ENCODE results near the gene ERAL1.
"Not testable (repeated sequence)": the region's sequence is repeated elsewhere in the genome, so short reads cannot be mapped to it uniquely, and the experiment has no call there.

Gene ERAL1

GRCh38 chr17:28854457-28855335, at the start of gene ERAL1:
Gene ERAL1 (plus strand): TSS chr17:28855016. CDS start chr17:28855035, 19 bp downstream.
- peak; percentile 98 for DNase-seq (ENCODE audit: low spot score)

- DNase-seq (ENCODE audit: low spot score) = no peak
Observed at GRCh38 chr17:28807925-28808634, 46.7 kb upstream of the ERAL1 start.

DNA sequence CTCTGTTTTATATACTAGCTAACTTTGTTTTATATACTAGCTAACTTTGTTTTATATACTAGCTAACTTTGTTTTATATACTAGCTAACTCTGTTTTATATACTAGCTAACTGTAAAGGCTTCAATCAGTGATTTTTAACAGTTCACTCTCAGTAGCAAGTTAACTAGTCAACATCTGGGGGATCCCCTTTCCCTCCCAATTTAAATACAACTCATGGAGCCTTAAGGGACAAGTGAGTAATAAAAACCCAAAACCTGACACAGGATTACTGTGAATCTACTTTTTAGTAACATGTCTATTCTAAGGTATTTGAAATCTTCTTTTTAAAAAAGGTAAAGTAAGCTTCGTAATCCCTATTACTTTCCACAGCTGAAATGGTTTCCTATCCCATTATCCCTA, 44.4 kb upstream of the ERAL1 start:
- no peak for DNase-seq (ENCODE audit: low spot score)

- DNase-seq (ENCODE audit: low spot score) = peak; percentile 44
Observed at GRCh38 chr17:28811651-28812090, 43.1 kb upstream of the ERAL1 start.

- DNase-seq (ENCODE audit: low spot score) = peak; percentile 100
Observed at GRCh38 chr17:28812091-28812747, 42.6 kb upstream of the ERAL1 start.

- DNase-seq (ENCODE audit: low spot score) = no peak
Observed at GRCh38 chr17:28812748-28813377, 42.0 kb upstream of the ERAL1 start.

DNA sequence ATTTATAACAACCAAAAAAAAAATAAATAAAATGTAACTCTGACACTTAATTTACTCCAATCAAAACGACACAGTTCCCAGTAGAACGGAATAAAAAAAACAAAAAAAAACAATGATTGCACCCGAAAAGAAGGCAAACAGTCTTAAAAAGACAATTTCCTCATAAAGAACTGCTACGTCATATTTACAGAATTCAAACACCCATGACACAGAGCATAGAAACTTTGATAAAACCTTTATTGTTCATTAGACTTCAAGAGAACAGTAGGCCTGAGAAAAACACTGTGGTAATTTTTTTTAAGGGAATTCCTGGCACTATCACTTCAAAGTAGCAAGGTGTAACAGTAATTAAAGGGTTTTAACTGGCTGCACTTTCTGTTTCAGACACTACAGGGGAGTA, 38.3 kb upstream of the ERAL1 start:
- no peak for DNase-seq (ENCODE audit: low spot score)

DNA sequence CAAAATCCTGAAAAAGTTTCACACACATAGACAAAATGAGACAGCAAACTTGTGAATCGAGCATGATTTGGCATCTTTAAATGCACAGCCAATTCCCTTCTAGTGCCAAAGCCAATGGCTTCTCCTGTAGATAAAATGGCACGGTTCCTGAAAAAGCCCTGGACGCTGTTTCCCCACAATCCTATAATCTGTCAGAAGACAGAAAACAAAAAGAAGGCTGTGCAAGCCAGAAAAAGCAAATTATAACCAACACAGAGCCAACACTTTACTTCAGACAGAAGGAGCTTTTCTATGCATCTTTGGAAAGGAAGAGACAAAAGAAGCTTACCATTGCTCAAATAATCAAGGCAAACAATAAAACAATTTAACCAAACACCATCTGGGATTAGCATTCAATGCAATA, 36.0 kb upstream of the ERAL1 start:
- no peak for DNase-seq (ENCODE audit: low spot score)

GRCh38 chr17:28819582-28819981, 35.2 kb upstream of the ERAL1 start:
- DNase-seq (ENCODE audit: low spot score) = no peak

DNA sequence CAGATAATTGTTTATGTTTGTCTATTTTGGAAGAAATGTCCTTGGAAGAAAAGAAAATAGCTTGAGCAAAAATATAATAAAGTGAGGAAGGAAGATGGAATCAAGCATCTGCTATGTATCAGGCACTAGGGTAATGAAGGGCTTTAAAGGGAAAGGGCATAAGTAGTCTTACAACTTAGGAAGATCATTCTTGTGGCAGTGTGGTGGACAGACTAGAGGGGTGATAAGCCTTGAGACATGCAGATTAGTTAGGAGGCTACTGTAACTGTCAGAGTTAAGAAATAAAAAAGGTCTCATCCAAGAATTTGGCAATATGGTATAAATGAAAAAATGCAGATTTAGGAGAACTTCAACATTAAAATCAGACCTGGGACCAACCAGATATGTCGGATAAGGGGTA, 27.1 kb upstream of the ERAL1 start:
- no peak for DNase-seq (ENCODE audit: low spot score)

- no peak for DNase-seq (ENCODE audit: low spot score)
Observed at GRCh38 chr17:28828294-28829040, 26.3 kb upstream of the ERAL1 start.

DNA sequence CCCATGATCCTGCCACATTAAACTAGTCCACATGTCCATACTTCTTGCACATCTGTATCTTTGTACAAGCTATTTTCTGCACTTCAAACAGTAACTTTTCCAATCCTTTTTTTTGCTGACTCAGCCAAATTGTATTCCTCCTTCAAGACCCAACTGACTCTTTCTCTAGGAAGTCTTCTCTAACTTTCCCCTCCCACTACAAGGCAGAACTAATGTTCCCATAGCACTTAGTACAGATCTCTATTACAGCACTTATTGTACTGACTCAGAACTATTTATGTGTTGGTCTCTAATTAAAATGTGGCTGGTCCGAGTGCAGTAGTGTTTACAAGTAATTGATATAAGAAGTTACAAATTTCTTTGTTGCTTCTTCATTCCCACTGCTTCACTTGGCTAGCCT, 20.4 kb upstream of the ERAL1 start:
- DNase-seq (ENCODE audit: low spot score) = no peak

GRCh38 chr17:28836541-28836940, 18.3 kb upstream of the ERAL1 start:
- not testable (repeated sequence) for DNase-seq (ENCODE audit: low spot score)

DNA sequence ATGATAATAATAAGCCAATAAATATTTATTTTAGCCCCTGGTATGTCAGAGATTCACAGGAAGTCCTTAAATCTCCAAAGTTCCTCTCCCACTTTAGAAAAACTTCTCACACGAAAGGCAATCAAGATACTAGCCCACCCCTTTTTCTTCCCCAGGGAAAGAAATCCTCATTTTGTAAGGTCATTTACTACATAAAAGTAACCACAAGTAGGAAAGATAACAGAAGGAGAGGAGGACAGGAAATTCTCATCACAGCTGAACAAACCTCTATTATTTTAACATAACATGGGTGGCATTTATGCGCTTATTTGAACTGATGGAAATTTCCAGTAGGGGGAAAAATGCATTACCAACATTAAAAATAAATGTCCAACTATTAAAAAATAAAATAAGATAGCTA, 15.6 kb upstream of the ERAL1 start:
- no peak for DNase-seq (ENCODE audit: low spot score)

- DNase-seq (ENCODE audit: low spot score) = no peak
Observed at GRCh38 chr17:28841901-28842281, 12.9 kb upstream of the ERAL1 start.

DNA sequence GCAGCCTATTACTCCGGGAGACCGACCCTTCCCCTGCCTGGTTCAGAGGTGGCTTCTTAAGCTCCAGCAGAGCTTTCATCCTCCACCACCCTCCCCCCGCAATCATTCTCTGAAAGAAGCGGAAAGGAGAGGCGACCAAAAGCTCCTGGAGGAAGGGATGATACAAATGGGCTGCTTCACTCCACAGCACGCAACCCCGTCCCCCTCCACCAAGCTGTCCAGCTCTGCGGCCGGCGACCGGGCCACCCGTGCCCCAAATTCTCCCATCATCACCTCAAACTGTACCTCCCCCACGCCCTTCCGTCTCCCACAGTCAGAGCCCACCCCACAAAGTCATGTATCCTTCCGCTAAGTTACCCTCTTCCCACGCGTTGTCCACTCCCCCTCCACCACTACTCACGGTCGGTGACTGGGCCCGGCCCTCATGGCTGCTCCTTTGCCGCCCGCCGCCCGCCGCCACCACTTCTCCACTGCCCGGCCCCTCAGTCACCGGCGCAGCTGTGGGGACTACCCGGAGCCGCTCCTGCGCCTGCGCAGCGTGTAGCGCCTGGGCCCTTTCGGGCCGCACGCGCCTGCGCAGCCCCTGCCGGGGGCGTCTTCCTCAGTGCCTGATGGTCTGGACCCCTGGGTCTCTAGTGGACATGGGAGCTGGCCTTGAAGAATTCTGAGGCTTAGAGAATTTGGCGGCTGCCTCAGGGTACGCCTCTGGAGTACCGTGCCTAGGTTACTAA, 12.4 kb upstream of the ERAL1 start, which contains the start of gene FAM222B:
TSS of gene FAM222B (minus strand) at position 509 of the 731 bp plus-strand sequence. CDS start 76,123 bp downstream, outside the sequence.
- peak; percentile 100 for DNase-seq (ENCODE audit: low spot score)

- no peak for DNase-seq (ENCODE audit: low spot score)
Observed at GRCh38 chr17:28843816-28844148, 11.0 kb upstream of the ERAL1 start.

GRCh38 chr17:28846231-28846630, 8.6 kb upstream of the ERAL1 start:
- DNase-seq (ENCODE audit: low spot score) = no peak

DNA sequence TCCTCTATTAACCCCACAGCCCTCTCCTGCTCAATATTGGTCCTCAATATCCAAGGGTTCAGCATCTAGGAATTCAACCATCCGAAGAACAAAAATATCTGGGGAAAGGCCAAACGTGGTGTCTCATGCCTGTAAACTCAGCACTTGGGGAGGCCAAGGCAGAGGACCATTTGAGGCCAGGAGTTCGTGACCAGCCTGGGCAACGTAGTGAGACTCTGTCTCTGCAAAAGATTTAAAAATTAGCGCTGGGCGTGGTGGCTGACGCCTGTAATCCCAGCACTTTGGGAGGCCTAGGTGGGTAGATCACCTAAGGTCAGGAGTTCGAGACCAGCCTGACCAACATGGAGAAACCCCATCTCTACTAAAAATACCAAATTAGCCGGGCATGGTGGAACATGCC, 8.1 kb upstream of the ERAL1 start:
- not testable (repeated sequence) for DNase-seq (ENCODE audit: low spot score)

DNA sequence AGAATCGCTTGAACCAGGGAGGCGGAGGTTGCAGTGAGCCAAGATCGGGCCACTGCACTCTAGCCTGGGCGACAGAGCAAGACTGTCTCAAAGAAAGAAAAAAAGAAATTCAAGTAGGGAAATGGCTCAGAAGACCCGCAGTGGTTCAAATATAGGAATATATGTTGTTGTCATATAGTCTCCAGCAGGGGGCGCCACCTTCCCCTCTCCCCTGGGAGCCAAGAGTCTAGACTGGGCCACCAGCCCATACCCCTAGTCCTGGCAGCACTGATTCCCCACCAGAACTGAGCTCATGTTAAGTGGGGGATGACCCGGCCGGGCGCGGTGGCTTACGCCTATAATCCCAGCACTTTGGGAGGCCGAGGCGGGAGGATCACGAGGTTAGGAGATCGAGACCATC, 6.1 kb upstream of the ERAL1 start:
- peak; percentile 77 for DNase-seq (ENCODE audit: low spot score)

DNA sequence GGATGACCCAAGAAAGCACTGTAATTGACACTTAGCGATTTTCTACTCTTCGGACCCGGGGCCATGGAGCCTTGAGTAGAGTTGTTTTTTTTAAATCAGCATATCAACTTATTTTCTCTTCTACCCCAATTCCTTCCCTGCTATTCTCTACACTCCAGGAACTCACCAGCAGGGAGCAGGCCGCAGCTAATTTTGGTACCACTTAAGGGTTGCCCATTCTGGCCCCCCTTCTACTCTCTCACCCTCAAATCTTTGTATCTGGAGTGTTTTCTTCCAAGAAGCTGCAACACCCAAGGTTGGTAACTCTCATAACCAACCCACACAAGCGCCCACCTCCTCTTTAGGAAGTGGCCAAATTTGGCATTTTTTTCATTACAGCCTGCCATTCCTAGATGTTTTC, 5.5 kb upstream of the ERAL1 start:
- DNase-seq (ENCODE audit: low spot score) = no peak

Data from D341Med (cell line).